Fibroblast of skin of scalp (primary cell): ENCODE results near the gene PDGFC. TPM values are rescaled to one million over a fixed set of nuclear protein-coding genes. Genes with fewer than 3 reads are reported as not detected.
A peak's percentile ranks its signal among the peaks of the same experiment; 100 is the strongest.

Experiments used
- DNase-seq: peaks from one replicate; pipeline ENCODE4 v3.0.0-alpha.2; 2013
- polyA plus RNA-seq, 2 experiments: library from polyadenylated mRNA; unstranded; fragments of 120-200 nt; gene quantifications; one replicate each; pipeline ENCODE4 v1.2.1, GENCODE V29; 2013; ENCODE audit not compliant: insufficient read length in 2 of 2

PDGFC gene, protein sequence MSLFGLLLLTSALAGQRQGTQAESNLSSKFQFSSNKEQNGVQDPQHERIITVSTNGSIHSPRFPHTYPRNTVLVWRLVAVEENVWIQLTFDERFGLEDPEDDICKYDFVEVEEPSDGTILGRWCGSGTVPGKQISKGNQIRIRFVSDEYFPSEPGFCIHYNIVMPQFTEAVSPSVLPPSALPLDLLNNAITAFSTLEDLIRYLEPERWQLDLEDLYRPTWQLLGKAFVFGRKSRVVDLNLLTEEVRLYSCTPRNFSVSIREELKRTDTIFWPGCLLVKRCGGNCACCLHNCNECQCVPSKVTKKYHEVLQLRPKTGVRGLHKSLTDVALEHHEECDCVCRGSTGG
- polyA plus RNA-seq (2013, experiment 1 of 2; ENCODE audit: insufficient read length), result 24.3 TPM
- polyA plus RNA-seq (2013, experiment 2 of 2; ENCODE audit: insufficient read length), result 24.0 TPM

DNA sequence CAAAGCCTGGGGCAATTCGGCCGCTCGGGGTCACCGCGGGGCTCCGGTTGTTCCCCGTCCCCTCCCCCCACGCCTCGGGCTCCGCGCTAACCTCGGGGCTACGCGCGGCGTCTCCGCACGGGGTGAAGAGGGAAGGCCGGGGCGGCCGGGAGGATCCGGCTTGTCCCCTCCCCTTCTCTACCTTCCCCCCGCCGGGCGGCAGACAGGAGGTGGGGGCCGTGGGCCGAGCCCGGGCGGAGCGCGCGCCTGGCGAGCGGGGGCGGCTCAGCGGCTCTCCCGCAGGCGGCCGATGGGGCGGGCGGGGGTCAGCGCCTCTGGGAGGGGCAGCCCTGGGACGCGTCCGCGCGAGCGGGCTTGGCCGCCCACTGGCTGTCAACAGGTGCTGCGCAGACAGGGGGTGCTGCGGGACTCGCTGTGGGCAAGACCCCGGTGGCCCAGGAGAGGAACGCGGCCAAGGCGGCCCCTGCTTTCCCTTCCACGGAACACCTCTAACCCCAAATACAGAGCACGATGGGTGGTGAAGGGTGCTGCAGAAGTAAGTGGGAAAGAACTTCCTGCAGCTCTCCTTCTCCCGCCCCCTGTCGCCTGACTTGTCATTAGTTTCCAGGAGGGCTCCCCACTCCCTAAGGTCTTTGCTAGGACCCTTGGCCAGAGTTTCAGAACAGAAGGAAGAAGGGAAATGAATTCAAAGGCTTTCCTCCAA is at the start of gene PDGFC:
TSS of gene PDGFC (minus strand) at position 124 of the 703 bp plus-strand sequence. CDS start 896 bp downstream, outside the sequence.
- peak; percentile 67 for DNase-seq

DNA sequence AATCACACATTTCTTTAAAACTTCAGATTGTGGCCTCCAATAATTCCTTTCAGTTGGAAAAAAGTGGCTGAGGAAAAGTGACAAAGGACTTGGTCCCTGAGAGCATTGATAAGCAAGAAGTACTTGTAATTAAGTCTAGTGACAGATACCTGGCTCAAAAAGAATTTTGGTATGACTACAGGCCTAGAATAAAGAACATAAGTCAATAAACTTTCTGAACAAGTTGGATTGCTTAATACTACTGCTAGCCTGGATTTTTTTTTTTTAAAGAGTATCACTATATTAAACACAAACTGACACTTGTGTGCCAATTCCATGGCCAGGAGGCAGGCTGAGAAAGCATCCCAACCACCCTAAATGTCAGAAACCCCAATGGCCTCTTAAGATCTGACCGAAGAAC is 49.3 kb upstream of the PDGFC start:
- DNase-seq, result no peak

DNA sequence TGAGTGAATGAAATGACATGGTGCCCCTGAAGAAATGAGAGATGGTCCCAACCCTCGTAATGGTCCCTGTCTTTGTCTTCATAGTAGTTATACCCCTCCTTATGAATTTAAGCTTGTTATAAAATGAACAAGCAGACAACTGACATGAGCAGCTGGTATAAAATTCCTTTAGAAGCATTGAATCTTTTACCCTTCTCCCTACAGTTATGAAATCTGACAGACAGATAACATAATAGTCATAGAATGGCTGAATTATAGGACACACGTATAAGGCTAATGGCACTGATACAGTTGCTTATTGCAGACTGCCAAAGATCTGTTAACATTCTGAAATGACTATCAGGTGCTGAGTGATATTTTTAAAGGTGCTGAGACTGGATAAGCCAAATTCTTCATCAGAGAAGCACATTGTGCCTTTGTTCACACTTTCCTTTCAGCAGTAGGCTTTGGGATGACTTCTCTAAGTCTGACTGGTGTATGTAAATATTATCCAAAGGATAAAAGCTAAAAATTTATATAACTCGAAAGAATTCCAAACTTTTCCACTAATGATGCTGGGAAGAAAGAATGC is 47.4 kb upstream of the PDGFC start:
- DNase-seq, result no peak

DNA sequence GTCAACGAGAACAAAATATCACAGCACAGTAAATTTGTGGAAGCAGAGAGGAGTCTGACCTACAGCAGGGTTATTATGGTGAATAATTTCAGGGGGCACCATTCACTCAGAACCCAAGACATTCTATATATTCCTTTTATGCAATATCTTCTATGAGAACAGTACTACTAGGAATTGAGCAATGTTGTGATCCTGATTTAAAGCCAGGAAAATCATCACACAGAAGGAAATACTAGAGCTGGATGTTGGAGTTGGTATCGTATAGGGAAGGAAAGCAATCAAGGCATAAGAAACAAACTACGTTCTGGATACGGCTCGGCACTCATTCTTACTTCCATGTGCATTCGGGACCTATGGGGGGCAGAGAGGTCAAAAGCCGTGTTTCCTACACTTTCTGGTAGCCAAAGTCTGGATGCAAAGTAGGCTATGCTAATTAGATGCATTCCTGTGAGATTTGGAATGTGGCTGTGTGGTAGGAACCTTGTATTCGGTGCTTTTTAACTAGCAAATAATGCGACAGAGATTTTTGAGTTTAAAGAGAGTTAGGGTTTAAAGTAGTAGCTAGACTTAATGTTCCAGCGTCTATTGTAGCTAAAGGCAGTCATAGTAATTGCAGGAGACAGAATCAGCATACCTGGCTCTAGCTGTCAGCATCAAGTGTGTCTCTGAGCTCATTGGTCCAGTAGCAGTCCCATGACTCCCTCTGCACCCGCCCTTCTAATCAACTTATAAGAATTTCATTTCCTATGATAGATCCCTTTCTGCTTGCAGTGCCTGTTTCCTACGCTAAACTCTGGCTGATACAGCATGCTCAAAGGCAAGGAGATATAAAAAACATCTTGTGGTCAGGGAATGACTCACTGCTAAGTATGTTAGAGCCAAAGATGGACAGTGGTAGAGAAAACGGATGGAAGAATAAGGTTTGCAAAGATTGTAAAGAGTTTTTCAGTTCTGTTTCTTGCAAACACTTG is 43.3 kb upstream of the PDGFC start:
- DNase-seq, result peak; percentile 82

DNA sequence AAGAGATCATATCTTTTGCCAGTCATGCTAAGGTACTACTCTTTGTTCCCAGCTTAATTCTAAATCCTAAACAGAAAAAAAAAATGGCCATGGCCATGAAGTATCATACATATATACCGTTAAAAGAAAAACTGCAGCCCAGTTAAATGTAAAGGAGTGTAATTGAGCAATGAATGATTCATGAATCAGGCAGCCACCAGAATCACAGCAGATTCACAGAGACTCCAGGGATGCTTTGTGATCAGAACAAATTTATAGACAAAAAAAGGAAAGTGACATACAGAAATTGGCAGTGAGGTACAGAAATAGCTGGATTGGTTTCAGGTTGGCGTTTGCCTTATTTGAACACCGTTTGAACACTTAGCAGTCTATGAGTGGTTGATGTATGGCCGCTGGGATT is 42.1 kb upstream of the PDGFC start:
- peak; percentile 62 for DNase-seq

DNA sequence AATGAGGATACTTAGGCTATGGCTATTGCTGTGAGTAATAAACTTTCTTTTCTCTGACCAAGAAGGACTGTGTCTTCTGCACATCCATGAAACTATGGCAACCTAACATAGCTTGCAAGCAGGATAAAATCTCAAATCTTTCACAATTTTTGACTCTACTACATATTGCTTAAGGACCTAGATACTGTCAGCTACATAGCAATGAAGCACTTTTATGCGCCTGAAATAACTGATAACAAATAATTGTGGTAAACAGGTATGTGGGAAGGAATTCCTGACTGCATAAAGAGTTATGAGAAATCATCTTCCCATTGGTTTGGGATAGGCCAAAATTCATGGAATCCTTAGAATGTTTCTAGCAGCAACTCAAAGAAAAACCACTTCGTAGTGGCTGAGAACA is 41.2 kb upstream of the PDGFC start:
- peak; percentile 64 for DNase-seq

DNA sequence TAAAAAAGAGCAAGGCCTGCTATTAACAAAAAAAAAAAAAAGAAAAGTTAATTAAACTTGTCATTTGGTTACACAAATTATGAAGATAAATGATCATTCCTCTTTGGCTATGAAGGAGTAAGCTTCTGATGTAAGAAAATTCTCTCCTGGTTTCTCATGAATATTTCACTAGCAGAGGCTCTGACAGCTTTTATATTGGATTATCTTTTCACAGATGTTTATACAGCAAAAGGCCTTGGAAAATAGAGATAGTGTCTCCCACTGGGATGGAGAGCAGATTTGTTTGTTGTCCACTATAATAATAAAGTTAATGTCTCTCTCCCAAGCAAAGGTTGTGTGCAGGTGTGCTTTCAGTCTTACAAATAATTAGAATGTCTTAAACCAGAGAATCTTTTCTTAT is 40.7 kb upstream of the PDGFC start:
- peak; percentile 15 for DNase-seq

DNA sequence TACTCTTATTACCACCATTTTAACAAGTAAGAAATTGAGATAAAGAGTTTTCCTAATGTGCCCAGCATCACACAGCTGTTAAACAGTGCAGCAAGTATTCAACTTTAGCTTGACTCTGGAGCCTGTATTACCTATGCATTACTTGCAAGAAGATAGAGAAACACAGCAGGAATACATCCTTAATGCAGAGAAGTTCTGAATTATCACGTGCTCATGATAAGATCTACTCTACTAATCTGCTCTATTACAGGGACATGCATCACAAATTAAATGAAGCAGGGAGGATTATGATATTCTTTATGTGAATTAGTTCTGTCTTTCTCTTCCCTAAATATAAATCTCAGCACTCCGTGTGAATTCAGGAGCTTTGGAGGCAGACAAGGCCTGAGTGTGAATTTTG is 39.0 kb upstream of the PDGFC start:
- DNase-seq, result no peak

DNA sequence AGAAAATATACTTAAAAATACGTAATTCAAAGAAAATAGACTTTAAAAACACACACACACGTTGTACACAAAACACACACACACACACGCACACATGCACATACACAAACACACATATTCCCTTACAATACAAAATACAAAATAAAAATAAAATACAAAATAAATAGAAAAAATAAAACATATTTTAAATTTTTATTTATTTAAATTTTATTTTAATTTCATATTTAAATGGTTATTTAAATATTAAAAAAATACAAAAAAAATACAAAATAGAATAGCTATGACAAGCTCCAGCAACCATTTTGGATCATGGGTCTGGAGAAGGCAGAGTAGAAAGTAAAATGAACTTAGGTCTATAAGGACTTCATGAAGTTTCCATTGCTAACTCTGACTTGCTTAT is 34.2 kb upstream of the PDGFC start:
- no peak for DNase-seq

DNA sequence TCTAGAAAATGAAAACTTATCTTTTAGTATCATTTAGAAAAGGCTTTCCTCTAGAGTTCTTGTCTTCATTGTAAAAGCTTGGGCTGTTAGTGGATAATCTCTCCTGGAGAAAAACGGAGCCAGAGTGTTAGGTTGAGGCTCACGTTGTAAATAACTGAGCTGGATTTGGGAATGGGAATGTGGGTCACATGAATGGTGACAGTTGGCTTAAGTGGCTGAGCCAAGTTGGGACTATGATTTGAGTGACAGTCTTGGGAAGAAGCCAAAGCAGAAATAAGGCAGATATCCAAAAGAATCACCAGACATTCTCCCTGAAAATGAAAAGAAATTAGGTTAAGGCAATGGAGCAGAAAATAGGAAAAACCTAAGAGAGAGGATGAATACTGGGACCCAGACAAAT is 33.6 kb upstream of the PDGFC start:
- no peak for DNase-seq

DNA sequence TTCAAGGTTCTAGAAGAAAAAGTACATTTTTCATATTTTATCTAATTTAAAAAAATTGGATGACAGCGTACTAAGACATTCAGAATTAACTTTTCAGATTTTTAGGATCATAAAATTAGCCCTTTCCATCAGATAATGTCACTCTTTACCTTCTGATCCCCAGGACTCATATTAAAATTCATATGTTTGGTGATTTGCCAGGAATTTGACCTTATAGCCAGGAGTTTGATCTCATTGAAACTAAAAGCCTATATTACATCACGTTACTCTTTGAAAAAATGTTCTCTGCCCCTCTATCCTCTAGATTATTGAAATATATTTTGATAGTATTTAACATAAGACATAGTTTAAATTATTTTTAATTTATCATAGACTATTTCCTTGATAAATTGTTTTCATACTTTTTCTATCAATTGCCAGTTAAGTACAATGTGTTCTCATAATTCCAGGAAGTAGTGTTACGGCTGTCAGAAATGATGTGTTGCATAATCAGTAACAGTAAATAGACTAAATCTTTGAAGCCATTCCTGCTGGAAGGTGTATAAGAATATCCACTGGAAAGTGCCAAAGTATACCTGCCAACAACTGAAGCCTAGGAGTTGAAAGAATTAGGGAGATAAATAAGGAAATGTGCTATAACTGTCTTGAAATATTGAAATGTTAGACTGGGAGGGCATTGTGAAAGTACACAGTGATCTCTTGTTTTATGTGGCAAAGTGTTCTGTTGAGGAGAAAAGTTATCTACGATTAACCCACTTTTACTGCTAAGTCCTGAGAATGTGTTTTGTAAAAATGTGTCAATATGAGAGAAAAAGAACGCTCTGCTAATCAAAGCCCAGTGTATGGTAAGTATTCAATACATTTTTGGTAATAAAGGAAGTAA is 32.9 kb upstream of the PDGFC start:
- no peak for DNase-seq

DNA sequence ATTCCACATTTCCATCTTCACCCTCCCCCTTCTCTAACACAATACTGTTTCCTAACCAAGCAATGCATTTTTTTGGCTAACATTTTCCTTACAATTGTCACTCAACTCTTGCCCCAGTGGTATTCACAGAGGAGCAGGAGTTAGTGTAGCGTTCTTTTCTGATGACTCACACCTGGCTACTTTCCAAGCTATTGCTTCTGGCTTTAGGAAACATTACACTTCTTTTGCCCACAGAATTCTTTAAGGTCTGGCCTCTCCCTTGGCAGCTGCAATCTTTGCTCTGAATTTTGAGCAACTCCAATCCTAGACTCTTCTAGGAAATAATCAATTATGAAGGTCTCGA is 27.5 kb upstream of the PDGFC start:
- peak; percentile 100 for DNase-seq

DNA sequence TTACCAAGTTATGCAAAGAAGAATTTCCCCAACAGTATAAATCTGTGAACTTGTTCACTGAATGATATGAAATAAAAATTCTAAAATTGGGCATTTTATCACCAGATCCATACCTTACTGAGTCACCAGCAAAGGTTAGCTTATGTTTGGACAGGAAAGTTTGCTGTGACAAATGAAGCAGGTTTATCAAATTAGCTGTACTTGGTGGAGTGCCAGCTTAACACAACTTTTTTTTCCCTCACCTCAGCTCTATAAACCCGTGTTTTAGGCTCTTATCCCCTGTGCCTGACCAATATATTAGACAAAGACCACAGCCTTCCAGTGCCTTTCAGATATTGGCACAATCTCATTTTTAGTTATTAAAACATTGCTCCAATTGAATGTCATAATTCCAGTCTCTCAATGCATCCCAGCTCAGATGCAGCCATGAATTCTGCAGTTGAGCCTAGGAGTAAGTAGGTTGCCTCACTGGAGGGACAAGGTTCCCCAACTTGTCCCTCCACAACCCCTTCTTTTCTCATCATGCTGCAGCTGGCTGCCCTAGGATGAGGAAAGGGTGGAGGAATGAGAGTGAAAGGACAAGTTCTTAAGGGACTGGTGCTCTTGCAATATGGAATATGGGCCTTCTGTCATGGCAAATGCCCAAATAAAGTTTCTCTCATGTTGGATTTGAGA is 27.0 kb upstream of the PDGFC start:
- no peak for DNase-seq

DNA sequence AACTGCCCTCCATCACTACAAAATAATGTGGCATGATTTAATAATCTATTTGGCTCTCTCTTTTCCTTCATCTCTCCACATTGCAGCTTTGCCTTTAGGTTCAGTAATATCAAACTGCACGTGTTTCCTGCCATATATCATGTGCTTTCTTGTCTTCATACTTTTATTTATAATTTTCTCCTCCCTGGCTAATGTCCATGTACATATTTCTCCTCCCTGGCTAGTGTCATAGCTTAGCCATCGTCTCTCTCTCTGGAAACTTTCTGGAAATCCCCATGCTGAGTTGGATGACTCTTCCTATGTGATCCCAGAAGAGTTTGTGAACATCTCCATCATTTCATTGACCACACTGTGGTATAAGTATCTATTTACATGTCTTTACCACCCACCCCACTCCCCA is 21.3 kb upstream of the PDGFC start:
- peak; percentile 58 for DNase-seq

DNA sequence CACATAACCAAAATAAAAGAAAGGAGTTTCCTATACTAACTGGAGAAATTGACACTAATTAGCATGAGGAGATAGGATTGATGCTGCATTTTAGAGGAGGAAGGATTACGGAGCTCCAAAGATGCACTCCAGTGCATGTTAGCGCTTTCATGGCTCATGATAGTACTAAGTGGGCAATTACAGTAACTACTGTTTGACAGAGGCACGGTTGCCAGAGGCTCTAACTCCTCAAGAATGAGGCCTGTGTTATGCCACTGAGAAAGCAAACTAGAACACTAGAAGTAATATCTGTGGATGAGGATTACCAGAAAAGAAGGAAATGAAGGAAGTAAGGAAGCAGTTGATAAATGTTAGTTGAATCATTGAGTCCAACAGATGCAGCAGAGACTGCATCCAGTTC is 19.6 kb upstream of the PDGFC start:
- DNase-seq, result no peak

DNA sequence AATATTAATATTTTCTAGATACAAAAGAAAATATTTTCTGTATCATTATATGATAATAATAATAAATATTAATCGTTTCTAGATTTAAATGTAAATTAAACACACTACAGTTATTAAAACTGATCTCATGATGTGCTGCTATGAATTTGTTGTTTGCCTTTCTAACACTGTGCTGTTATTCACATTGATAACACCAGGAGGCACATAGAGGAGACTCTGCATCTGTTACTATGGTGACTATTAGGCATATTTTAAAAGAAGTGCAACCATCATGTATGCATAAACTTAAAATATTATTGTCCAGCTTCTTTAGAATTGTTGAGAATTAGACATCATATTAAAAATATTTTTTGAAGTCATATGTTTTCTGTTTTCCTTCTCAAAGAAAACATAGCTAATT is 11.8 kb upstream of the PDGFC start:
- DNase-seq, result no peak

DNA sequence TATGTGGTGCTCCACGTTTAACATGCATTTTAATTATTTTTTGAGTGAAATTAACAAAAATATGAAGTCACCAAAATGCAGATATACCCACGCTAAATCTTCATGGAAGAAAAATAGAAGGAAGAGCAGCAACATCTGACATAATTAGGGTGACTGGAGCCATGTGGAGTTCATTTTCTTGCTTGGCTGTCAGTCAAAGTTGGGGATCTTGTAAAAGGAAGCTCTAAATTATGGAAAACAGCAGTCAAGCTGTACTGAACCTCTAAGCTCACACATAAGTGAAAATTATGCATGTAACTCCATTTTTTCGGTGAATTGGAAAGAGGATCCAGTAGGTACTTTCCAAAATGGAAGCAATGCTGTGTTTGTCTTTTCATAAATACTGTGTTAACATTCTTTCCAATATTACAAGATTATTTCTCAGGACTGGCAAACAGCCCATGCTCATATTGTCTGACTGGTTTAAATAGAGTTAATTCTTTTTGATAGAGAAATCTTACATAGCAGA is 9.7 kb upstream of the PDGFC start:
- DNase-seq, result no peak

DNA sequence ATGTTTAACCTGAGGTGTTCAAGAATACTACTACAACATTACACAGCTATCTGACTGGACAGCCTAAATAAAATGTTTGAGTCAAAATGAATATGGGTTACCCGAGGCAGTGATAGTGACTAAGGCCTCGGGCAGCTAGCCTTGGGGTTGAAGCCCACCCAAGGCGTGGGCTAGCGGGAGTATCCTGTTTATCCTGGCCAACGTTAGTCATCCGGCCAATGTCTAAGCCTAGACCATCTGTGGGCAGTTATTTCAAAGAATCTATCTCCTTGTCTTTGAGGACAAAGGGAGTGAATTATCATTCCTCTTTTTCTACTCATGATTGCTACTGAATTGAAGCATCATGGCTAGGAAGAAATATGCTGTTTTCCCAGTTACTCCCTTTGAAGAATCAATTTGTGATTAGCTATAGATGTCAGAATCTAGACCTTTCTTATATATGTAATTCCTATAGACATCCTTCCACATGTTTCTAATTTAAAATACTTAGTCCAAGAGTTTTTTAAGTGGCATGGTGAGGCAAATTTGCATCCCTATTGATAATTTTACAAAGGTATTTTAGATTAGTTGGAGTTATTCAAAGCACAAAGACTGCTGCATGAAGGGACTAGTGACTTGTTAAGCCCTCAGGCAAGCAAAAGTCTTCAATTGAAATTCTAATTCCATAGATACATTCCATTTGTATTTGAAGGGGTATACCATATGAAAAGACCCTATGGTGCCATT is 6.0 kb upstream of the PDGFC start:
- DNase-seq, result peak; percentile 98

DNA sequence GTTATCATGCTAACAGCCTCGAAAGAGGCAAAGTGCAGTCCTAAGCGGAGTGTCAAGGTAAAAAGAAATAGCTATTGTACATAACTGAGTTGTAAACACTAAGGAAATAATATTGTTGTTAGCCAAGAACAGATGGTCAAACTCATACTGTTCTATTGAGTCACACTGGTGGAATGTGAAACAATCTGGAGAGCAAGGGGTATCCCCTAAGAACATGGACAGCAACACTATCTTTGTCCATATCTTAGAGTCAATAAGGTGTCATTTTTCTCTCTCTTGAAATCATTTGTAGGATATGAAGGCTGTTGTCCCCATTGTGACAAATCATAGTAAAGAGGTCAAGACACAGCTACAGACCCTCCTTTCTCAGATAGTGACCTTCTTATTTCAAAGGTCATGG is 4.5 kb upstream of the PDGFC start:
- peak; percentile 74 for DNase-seq

DNA sequence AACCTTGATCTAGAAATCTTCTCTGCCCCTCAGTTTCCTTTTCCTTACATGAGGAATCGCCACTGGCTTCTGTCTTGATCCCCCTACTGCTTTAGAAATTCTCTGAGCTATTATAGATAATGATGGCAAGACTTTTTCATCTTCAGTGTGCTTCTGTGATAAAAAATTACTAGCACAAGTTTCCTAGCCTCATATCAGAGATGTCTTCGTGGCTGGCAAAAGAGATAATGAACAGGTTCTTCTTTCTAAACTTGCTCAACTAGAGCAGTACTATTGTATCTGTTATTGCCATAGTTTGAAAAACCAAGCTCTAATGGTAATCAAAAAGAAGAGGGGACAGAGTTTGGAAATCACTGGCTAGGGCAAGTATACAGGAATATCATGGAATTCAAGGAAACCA is 4.1 kb upstream of the PDGFC start:
- no peak for DNase-seq
